Kidney (tissue), 14 donors: ENCODE data around the gene CCDC30. TPM values are rescaled to one million over a fixed set of nuclear protein-coding genes. Genes with fewer than 3 reads are reported as not detected.

Source experiments
- DNase-seq, 5 donors: peaks; one replicate each; pipeline ENCODE4 v3.0.0-alpha.2; 2013 to 2020
- FAIRE-seq: peaks from 2 replicates; lab custom pipeline; 2012; peaks lifted over from hg19 to GRCh38; lab: Jason Lieb, UNC
- H3K27ac ChIP-seq, 2 donors: one replicate each; pipeline ENCODE4 v1.7.0; 2013; ENCODE audit warnings: low read depth in 2 of 2, low read length in 2 of 2, inconsistent platforms in 1 of 2
- H3K27me3 ChIP-seq: one replicate; pipeline ENCODE4 v1.7.1; 2013; ENCODE audit warnings: low read length, inconsistent platforms; ENCODE audit not compliant: control insufficient read depth, insufficient read depth
- H3K36me3 ChIP-seq, 3 donors: one replicate each; pipeline versions ENCODE4 v1.7.0 to v1.7.1; 2013; ENCODE audit warnings: low read length in 3 of 3, control low read depth in 1 of 3, inconsistent platforms in 1 of 3; ENCODE audit not compliant: insufficient read depth in 3 of 3, control insufficient read depth in 2 of 3
- H3K4me1 ChIP-seq, 3 donors: one replicate each; pipeline versions ENCODE4 v1.7.0 to v1.7.1; 2013; ENCODE audit warnings: low read length in 3 of 3, inconsistent platforms in 1 of 3, low read depth in 1 of 3; ENCODE audit not compliant: control insufficient read depth in 2 of 3, insufficient read depth in 2 of 3
- H3K4me3 ChIP-seq, 3 donors: one replicate each; pipeline versions ENCODE4 v1.7.0 to v1.8.1; 2013; ENCODE audit warnings: low read length in 3 of 3, control low read depth in 1 of 3, inconsistent platforms in 1 of 3
- H3K9ac ChIP-seq, 3 donors: one replicate each; pipeline versions ENCODE4 v1.7.0 to v1.7.1; 2013; ENCODE audit warnings: low read length in 3 of 3, control low read depth in 1 of 3, inconsistent platforms in 1 of 3
- H3K9me3 ChIP-seq, 3 donors: one replicate each; pipeline versions ENCODE4 v1.7.0 to v1.7.1; 2013; ENCODE audit warnings: low read length in 3 of 3, control low read depth in 1 of 3, inconsistent platforms in 1 of 3; ENCODE audit not compliant: control insufficient read depth in 2 of 3, insufficient read depth in 1 of 3
- intact Hi-C: fragments of 100-400 bp; cut with DNase I; formaldehyde crosslinking; loops from one replicate; pipeline ENCODE4 v1.11.1; 2022
- polyA plus RNA-seq: library from polyadenylated mRNA; stranded (reverse); fragments of 350-450 nt; fragmentation: Illumina TruSeq; extraction: RNeasy Lipid Tissue Mini Kit (QIAGEN cat#74804); gene quantifications from one replicate; pipeline ENCODE4 v1.2.3, GENCODE V29; 2014; ENCODE audit warnings: low read depth, low replicate concordance; ENCODE audit not compliant: insufficient read depth
- total RNA-seq: library from RNA; stranded (reverse); fragmentation: NEBNext Ultra II Directional; extraction: Animal tissue kit (Norgen Biotek cat#: 25700); gene quantifications from one replicate; pipeline ENCODE4 v1.2.1, GENCODE V29; 2021
- TF ChIP-seq, protein P1 (sequence below): IDR thresholded peaks from 3 replicates; pipeline ENCODE4 v1.5.1; 2012; ENCODE audit warnings: mild to moderate bottlenecking, moderate library complexity, borderline replicate concordance; ENCODE audit not compliant: insufficient read depth; ENCODE audit errors: extremely low read depth
- donor health status: control.
- donor health status: control.
- donor health status: control.
- donor health status: control.
- donor health status: control.
- donor health status: DM: yes; HTN: yes; CAD: no.
- donor health status: Normal renal cell carcinoma (clear cell type).

Gene CCDC30
- total and polyA plus RNA-seq, 2 donors from 2014 or later: 4.9 to 18.0 TPM

GRCh38 chr1:42479621-42480020, 16.5 kb downstream of the CCDC30 start:
- no peak for DNase-seq
- no peak for FAIRE-seq
- intact Hi-C loops: no loop called here
- TF ChIP-seq, protein P1, sequence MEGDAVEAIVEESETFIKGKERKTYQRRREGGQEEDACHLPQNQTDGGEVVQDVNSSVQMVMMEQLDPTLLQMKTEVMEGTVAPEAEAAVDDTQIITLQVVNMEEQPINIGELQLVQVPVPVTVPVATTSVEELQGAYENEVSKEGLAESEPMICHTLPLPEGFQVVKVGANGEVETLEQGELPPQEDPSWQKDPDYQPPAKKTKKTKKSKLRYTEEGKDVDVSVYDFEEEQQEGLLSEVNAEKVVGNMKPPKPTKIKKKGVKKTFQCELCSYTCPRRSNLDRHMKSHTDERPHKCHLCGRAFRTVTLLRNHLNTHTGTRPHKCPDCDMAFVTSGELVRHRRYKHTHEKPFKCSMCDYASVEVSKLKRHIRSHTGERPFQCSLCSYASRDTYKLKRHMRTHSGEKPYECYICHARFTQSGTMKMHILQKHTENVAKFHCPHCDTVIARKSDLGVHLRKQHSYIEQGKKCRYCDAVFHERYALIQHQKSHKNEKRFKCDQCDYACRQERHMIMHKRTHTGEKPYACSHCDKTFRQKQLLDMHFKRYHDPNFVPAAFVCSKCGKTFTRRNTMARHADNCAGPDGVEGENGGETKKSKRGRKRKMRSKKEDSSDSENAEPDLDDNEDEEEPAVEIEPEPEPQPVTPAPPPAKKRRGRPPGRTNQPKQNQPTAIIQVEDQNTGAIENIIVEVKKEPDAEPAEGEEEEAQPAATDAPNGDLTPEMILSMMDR: no peak
- Histone ChIP-seq H3K9ac (no peak overlapping the region), H3K27ac (no peak overlapping the region), H3K4me3 (no peak overlapping the region), H3K4me1 (no peaks in the 10 kb centered on the region), H3K9me3 (no peaks in the 10 kb centered on the region), H3K27me3 (no peaks in the 10 kb centered on the region), H3K36me3 (peaks cover 0 to 14% (median 4%) of the 10 kb centered on the region in 3 donors)

DNA sequence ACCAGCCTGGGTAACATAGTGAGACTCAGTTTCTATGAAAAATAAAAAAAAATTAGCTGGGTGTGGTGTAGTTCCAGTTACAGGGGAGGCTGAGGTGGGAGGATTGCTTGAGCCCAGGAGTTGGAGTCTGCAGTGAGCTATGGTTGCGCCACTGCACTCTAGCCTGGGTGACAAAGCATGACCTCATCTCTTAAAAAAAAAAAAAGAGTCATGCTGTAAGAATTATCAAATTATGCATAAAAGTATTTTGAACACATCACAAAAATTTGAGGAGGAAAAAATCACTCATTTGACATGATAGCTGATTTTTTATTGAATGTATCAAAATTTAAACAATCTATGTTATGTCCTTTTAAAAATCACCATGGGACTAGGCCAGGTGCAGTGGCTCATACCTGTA, 17.8 kb downstream of the CCDC30 start:
- Histone ChIP-seq H3K27me3 (no peaks in the 10 kb centered on the region), H3K9ac (no peak overlapping the region)
- FAIRE-seq: no peak

GRCh38 chr1:42482635-42483153, 19.6 kb downstream of the CCDC30 start:
- H3K36me3 ChIP-seq: peaks cover 0 to 14% (median 4%) of the 10 kb centered on the region in 3 donors
- no peaks in the 10 kb centered on the region for H3K9me3 ChIP-seq
- no peak overlapping the region for H3K27ac ChIP-seq
- H3K4me3 ChIP-seq: no peak overlapping the region
- H3K4me1 ChIP-seq: no peaks in the 10 kb centered on the region
- intact Hi-C loops: no loop called here
- TF ChIP-seq, protein P1: no peak
- DNase-seq: no peak
- H3K27me3 ChIP-seq: no peaks in the 10 kb centered on the region
- no peak overlapping the region for H3K9ac ChIP-seq
- FAIRE-seq: no peak

More for the DNA sequence above, 17.8 kb downstream of the CCDC30 start:
- Histone ChIP-seq H3K4me3 (no peak overlapping the region), H3K36me3 (peaks cover 0 to 14% (median 4%) of the 10 kb centered on the region in 3 donors), H3K9me3 (no peaks in the 10 kb centered on the region), H3K4me1 (no peaks in the 10 kb centered on the region), H3K27ac (no peak overlapping the region)
- intact Hi-C loops: no loop called here
- DNase-seq: no peak
- TF ChIP-seq, protein P1: no peak

- no peak for FAIRE-seq
- peaks cover 0 to 14% (median 4%) of the 10 kb centered on the region in 3 donors for H3K36me3 ChIP-seq
- H3K4me3 ChIP-seq: no peak overlapping the region
- TF ChIP-seq, protein P1: no peak
- H3K9ac ChIP-seq: no peak overlapping the region
- no peaks in the 10 kb centered on the region for H3K4me1 ChIP-seq
- intact Hi-C loops: no loop called here
- no peaks in the 10 kb centered on the region for H3K9me3 ChIP-seq
- no peak overlapping the region for H3K27ac ChIP-seq
- no peaks in the 10 kb centered on the region for H3K27me3 ChIP-seq
- no peak for DNase-seq
Measured at GRCh38 chr1:42484382-42484781, 21.3 kb downstream of the CCDC30 start.
